GM23248 (cell line): ENCODE results near the gene OR11A1.

Source experiments
- EZH2 ChIP-seq: fragments of 200-600 bp; sonication (generic); IDR thresholded peaks from 2 replicates; pipeline ENCODE4 v1.6.1; 2018; ENCODE audit warnings: antibody characterized with exemption, mild to moderate bottlenecking; ENCODE audit not compliant: insufficient read depth, poor library complexity, severe bottlenecking
- EZH2phosphoT487 ChIP-seq: fragments of 200-600 bp; sonication (generic); IDR thresholded peaks from 2 replicates; pipeline ENCODE4 v1.6.1; 2018; ENCODE audit warnings: antibody characterized with exemption, moderate library complexity, mild to moderate bottlenecking, low read depth; ENCODE audit not compliant: insufficient read depth

DNA sequence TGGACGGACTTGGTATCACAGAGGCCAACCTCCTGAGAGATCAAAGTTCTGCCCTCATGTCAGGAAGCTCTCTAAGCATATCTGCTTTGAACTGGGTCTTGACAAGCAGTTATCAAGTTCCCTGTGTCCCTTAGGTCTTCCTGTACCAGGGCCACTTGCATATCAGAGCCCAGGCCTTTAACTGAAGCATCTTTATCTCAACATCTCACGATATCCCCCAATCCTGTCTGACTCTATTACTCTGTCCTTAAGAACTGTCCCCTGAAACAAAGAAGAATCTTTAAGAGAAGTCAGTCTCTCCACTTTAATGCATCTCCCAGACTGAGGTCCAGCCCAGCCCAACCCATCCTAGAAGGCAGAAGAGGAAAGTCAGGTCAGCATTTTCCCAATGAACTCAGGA, 22.7 kb upstream of the OR11A1 start:
- no peak for TF ChIP-seq EZH2
- no peak for TF ChIP-seq EZH2phosphoT487
